HG03354 (cell line): ENCODE results near the gene MOSPD3.
"Not testable (repeated sequence)": the region's sequence is repeated elsewhere in the genome, so short reads cannot be mapped to it uniquely, and the experiment has no call there.

Experiments used
- ATAC-seq: cut with Tn5 transposase; IDR thresholded peaks from one replicate; pipeline ENCODE4 v1.9.1; 2021; ENCODE audit warnings: mild to moderate bottlenecking; ENCODE audit not compliant: unreplicated experiment, poor library complexity, severe bottlenecking

The MOSPD3 gene

DNA sequence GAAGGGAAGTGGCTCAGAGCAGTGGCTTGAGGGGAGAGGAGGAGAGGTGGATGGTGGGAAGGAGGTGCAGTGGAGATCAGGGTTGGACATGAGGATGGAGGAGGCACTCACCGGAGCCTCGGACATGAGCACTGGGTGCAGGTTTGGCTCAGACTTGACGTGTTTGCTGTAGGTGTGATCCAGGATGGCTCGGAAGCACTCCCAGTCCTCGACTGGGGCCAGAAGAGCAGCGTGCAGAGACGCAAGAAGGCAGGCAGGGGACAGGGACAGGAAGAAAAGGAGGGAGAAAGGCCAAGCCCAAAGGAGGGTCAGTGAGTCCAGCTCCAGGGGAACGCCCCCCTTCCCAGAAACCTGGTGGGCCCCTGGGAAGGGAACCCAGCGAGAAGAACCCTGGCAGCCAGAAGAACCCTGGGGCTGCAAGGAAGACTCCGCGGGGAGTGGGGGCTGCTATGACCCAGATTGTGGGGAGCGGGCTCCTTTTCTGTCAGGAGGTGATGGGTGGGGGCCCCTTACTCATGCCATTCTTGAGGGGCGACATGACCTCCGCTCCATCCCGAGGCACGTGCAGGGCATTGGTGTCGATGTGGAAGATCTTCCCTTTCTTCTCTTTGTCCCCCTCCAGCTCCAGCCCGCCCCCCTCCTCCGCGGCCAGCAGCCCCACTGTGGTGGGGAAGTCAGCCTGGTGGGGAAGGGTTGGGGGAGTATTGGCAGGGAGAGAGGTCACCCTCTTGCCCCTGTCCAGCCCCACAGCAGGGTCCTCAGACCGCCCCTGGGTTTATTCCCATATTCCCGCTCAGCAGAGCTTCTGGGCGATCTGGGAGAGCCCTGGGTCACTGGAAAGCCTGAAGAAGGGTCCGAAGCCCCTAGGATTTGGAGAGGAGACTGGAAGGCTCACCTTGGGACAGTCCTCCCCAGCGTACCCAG is 42.8 kb downstream of the MOSPD3 start:
- ATAC-seq = no peak

DNA sequence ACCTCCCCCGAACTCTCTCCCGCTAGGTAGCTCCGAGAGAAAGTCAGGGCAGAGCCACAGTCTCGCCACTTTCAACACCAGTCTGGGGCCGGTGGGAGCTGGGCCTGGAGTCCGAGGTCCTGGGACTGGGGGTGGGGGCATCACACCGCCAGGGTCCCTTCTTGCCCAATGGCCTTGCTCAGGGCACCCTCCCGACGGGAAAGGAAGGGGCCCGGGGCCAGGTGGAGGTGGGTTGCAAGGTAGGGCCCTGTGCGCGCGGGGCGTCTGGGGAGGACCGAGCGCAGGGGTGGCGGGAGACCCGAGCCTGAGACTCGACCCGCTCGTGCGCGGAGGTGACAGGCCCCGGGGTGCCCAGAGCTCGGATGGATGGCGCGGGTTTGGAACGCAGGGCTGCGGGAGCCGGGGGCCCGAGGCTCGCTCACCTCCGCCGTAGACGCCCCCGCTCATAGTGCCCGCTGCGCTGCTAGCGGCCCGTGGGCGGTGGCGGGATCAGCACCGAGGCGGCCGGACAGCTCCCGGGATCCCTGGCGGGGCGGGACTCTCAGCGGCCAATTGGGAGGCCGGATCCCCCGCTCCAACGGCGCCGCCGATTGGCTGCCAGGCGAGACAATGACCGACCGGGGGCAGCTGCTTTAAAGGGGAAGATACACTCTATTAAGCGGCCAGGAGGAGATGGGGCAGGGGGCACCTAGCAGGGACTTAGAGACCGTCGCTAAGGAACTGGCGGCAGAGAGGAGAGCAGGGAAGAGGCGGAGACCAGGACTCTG is 43.8 kb downstream of the MOSPD3 start, which contains the start of gene ACTL6B:
Gene ACTL6B (minus strand): TSS at position 541 of the 767 bp plus-strand sequence. CDS start 94 bp downstream, at position 447.
- ATAC-seq = no peak

DNA sequence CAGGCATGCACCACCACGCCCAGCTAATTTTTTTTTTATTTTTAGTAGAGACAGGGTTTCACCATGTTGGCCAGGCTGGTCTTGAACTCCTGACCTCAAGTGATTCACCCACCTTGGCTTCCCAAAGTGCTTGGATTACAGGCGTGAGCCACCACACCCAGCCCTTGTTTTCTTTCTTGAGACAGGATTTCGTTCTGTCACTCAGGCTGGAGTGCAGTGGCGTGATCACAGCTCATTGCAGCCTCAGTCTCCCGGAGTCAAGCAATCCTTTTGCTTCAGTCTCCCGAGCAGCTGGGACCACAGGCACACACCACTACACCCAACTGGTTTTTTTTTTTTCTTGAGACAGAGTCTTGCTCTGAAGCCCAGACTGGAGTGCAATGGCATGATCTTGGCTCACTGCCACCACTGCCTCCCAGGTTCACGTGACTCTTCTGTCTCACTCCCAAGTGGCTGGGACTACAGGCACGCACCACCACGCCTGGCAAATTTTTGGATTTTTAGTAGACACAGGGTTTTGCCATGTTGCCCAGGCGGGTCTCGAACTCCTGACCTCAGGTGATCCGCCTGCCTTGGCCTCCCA is 49.9 kb downstream of the MOSPD3 start:
- not testable (repeated sequence) for ATAC-seq
